Activated CD8-positive, alpha-beta T cell treated with anti-CD3 and anti-CD28 coated beads, Interleukin-2, amount 10 ng/mL, durations not matched to agents 7 days and 5 days (primary cell): ENCODE data around the gene SAPCD1. TPM values are rescaled to one million over a fixed set of nuclear protein-coding genes. Genes with fewer than 3 reads are reported as not detected.
A peak's percentile ranks its signal among the peaks of the same experiment; 100 is the strongest.

Source experiments
- ATAC-seq: fragments of 150-1000 bp; cut with Tn5 transposase; one replicate; pipeline ENCODE4 v1.10.0; 2021; ENCODE audit warnings: moderate library complexity
- CTCF ChIA-PET: fragments of 350-600 bp; sonication (Branson Sonifier 250); formaldehyde crosslinking; loops from one replicate; lab custom pipeline; 2021; ENCODE audit warnings: antibody characterized with exemption; lab: Charles Lee
- POLR2A ChIA-PET: fragments of 350-600 bp; sonication (Branson Sonifier 250); formaldehyde crosslinking; loops from one replicate; lab custom pipeline; 2021; ENCODE audit warnings: antibody characterized with exemption; lab: Charles Lee
- DNase-seq: peaks from one replicate; pipeline ENCODE4 v3.0.0-alpha.2; 2020
- H3K27ac Mint-ChIP-seq: one replicate; pipeline ENCODE4 v1.8.0; 2021; ENCODE audit warnings: mild to moderate bottlenecking, mixed read lengths
- H3K27me3 Mint-ChIP-seq: one replicate; pipeline ENCODE4 v1.8.0; 2021; ENCODE audit warnings: low read depth, mixed read lengths
- H3K36me3 Mint-ChIP-seq: one replicate; pipeline ENCODE4 v1.8.0; 2021; ENCODE audit warnings: low read depth, mixed read lengths
- H3K4me1 Mint-ChIP-seq: one replicate; pipeline ENCODE4 v1.8.0; 2021; ENCODE audit warnings: low read depth, mixed read lengths
- H3K4me3 Mint-ChIP-seq: one replicate; pipeline ENCODE4 v1.8.0; 2021; ENCODE audit warnings: mild to moderate bottlenecking, mixed read lengths
- H3K9me3 Mint-ChIP-seq: one replicate; pipeline ENCODE4 v1.8.0; 2022; ENCODE audit warnings: mixed read lengths; ENCODE audit not compliant: insufficient read depth
- total RNA-seq, 2 experiments: library from RNA; stranded (reverse); gene quantifications; one replicate each; pipeline ENCODE4 v1.2.3, GENCODE V29; 2021

SAPCD1 gene
- total RNA-seq, 2 experiments from 2014 or later, result 14.3 to 15.4 TPM

DNA sequence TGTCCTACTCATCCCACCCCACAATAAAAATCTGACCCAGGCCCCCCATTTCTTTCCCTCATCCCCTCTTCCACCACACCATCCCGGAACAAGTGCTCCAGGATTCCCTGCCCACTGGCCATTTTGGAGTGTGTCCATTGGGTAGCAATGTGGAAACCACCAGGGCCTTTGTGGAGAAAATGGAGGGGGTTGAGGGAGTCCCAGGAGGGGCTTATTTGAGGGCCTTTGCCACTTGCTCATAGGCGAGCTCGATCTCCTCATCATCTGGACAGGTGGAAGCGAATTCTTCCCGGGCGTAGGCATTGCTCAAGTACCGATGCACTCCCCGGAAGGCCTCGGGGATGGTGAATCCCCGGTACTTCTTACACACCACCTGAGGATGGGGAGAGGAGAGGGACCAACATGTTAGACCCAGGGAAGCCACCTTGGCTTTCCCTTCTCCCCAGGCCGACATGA is 31.8 kb upstream of the SAPCD1 start:
- Mint-ChIP-seq H3K4me1 (peaks cover 79% of the 10 kb centered on the region), H3K27me3 (no peaks in the 10 kb centered on the region), H3K36me3 (peaks cover 86% of the 10 kb centered on the region), H3K9me3 (no peaks in the 10 kb centered on the region), H3K4me3 (peak overlapping the region; percentile 95), H3K27ac (peak overlapping the region; percentile 90)
- POLR2A ChIA-PET, result interaction anchor here (1.1 to 7.2 kb wide), 7 partner anchors 9 to 100 kb away, joined by 3 to 83 read pairs (median 5); partner anchors contain the start of genes HSPA1L, LY6G6C, MSH5 and VARS1
- ATAC-seq (no peak), DNase-seq (no peak)
- CTCF ChIA-PET, result interaction anchor here (0.7 to 4.9 kb wide), 13 partner anchors 8 to 102 kb away, joined by 3 to 38 read pairs (median 7); partner anchors contain the start of genes HSPA1B, LSM2, MSH5 and VARS1

DNA sequence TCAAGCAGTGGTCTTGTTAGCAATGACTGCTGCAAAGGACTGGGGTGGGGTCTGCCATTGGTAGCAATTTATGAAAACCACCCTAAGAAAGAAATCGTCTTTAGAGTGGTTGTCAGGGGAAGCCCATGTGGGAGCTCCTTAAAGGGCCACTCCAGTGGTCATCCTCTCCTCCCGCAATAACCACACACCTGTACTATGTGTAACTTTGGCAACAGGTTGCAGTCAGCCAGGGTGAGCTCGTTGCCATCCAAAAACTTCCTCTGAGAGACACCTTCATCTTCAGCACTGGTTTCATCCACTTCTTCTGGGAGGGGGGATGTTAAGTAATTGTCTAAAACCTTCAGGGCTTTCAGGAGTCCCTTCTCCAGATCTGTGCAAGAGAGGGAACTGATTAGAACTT is 30.4 kb upstream of the SAPCD1 start:
- Mint-ChIP-seq H3K27me3 (no peaks in the 10 kb centered on the region), H3K4me1 (peaks cover 72% of the 10 kb centered on the region), H3K9me3 (no peaks in the 10 kb centered on the region), H3K27ac (peak overlapping the region; percentile 49), H3K4me3 (peak overlapping the region; percentile 8), H3K36me3 (peaks cover 78% of the 10 kb centered on the region)
- DNase-seq, result no peak
- POLR2A ChIA-PET, result interaction anchor here (0.6 to 7.2 kb wide), 3 partner anchors 7 to 99 kb away, joined by 4 to 83 read pairs (median 4); partner anchors contain the start of gene MSH5
- ATAC-seq, result no peak
- CTCF ChIA-PET, result interaction anchor here (1.0 to 2.2 kb wide), 3 partner anchors 64 to 98 kb away, joined by 3 to 10 read pairs (median 3); partner anchors contain the start of gene VARS1

DNA sequence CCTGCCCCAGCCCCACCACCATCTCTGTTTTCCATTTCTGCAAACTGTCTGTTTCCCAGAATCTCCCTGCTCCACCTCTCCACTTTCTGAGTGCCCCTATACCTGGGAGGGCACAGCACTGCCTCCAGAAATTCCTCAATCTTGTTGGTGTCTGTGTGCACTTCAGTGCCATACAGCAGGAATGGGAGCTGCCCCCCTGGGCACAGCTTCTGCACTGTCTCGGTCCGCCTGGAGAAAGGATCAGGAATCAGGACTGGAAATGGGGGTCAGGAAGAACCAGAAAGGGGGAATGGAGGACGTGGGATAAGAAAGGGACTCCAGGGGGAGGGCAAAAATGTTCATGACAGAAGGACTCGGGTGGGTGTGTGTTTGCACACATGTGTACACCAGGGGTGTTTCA is 28.7 kb upstream of the SAPCD1 start:
- H3K27ac Mint-ChIP-seq, result peak overlapping the region; percentile 96
- no peaks in the 10 kb centered on the region for H3K9me3 Mint-ChIP-seq
- DNase-seq (no peak), ATAC-seq (no peak)
- peaks cover 74% of the 10 kb centered on the region for H3K4me1 Mint-ChIP-seq
- peak overlapping the region; percentile 92 for H3K4me3 Mint-ChIP-seq
- POLR2A ChIA-PET, result interaction anchor here (5.1 kb wide), 1 partner anchor 94 kb away, joined by 33 read pairs; the partner anchor contains the start of gene HSPA1B
- no peaks in the 10 kb centered on the region for H3K27me3 Mint-ChIP-seq
- H3K36me3 Mint-ChIP-seq, result peaks cover 64% of the 10 kb centered on the region
- CTCF ChIA-PET, result interaction anchor here (2.2 kb wide), 1 partner anchor 97 kb away, joined by 10 read pairs; no protein-coding TSS in a partner anchor

DNA sequence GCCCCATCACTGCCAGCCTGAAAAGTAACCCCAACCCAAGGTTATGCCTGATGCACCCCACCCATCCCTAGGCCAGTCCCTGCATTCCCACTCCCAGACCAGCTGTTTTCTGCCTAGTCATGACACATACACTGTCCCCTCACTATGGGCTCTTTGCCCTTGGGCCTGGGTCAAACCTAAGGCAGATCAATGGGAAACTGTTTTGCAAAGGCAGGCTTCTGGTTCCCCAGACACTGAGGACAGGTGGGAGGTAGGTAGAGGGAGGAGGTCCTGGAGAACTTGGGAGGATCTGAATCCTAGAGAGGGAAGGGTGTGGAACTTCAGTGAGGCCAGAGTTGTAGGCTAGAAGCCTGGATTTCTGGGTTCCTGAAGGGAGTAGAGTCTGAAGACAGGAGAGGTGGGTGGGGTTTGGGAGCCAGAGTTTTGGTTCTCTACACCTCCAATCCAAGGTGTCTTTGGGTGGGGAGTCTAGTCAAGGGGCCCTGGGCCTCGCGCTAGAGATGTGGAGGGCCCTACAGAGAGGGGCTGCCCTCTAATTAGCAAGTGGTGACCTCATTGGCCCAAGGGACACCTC is 28.1 kb upstream of the SAPCD1 start:
- Mint-ChIP-seq H3K36me3 (peaks cover 59% of the 10 kb centered on the region), H3K4me3 (peak overlapping the region; percentile 92), H3K4me1 (peaks cover 74% of the 10 kb centered on the region), H3K9me3 (no peaks in the 10 kb centered on the region), H3K27me3 (no peaks in the 10 kb centered on the region), H3K27ac (peak overlapping the region; percentile 96)
- DNase-seq (no peak), ATAC-seq (no peak)
- POLR2A ChIA-PET, result interaction anchor here (0.7 to 5.1 kb wide), 5 partner anchors 11 to 93 kb away, joined by 3 to 33 read pairs (median 5); partner anchors contain the start of genes GPANK1, HSPA1B, MPIG6B and VARS1
- CTCF ChIA-PET, result interaction anchor here (0.7 to 9.7 kb wide), 4 partner anchors 31 to 56 kb away, joined by 3 to 118 read pairs (median 3); no protein-coding TSS in a partner anchor

DNA sequence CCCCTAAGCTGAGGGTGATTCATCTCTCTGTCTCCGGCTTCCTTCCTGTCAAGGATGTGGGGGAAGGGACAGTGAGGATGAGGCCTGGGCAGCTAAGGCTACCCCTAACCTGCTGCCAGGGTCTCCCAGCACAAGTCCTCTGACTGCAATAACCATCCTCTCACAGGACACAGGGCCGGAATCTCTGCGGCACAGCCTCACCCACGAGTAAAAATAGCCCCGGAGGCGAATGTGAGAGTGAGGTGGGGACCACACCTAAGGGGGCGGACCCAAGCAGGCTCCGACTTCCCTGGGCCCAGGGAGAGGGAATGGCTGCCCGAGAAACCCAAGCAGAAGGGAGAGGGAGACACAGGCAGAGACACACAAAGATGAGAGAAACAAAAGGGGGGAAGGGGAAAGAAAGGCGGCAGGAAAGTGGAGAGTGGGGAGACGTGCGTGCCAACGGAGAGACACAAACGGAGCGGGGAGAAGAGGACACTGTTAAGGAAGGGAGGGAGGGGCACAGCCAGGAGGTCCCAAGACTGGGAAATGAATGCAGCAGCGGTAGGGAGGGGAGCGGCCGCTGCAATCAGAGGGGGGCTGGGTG is 27.5 kb upstream of the SAPCD1 start:
- Mint-ChIP-seq H3K27ac (peak overlapping the region; percentile 96), H3K4me3 (peak overlapping the region; percentile 92), H3K9me3 (no peaks in the 10 kb centered on the region), H3K36me3 (peaks cover 58% of the 10 kb centered on the region), H3K4me1 (peaks cover 75% of the 10 kb centered on the region), H3K27me3 (no peaks in the 10 kb centered on the region)
- ChIA-PET POLR2A (interaction anchor here (0.7 to 5.1 kb wide), 13 partner anchors 11 to 1633 kb away, joined by 3 to 33 read pairs (median 4); partner anchors contain the start of genes ABHD16A, GPANK1, HSPA1B and MPIG6B), CTCF (interaction anchor here (0.7 to 9.7 kb wide), 6 partner anchors 31 to 97 kb away, joined by 3 to 118 read pairs (median 5); partner anchors contain the start of gene HSPA1B)
- DNase-seq, result peak; percentile 79
- ATAC-seq, result peak; percentile 26

DNA sequence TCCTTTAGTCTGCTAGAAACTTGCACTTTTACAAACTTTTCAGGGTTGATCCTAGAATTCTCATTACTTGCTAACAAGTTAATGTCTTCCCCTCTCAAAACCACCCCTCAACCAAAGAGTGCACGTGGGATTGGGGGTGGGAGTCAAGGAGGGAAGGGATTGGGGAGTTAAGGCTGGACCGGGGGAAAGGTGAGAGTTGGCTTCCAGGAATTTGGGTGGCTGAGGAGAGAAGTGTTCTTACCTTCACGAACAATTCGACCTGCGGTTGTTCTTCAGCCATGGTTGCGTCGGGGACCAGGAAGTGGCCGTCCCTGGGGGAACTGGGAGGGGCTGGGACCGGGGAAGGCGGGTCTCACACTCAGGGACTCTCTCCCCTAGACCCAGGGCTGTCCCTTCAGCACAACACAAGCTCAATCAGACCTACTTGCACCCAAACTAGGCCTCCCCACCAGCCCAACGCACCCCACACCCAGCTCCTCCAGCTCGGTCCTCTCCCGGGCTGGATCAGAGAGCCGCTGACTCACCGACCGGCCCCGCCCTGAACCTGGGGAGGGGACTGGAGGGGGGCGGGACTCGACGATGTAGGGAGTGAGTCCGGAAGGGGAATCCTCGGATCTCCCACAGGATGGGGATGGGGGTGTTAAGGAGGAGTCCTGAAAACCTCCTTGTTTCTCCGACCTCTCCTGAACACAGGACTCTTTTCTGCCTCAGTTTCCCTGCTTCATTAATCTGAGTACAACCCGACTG is 26.3 kb upstream of the SAPCD1 start, which contains the start of gene CLIC1:
CLIC1 (minus strand) TSS at position 510 of the 747 bp plus-strand sequence; CDS start at position 280, 230 bp downstream.
- H3K4me1 Mint-ChIP-seq, result peaks cover 71% of the 10 kb centered on the region
- H3K4me3 Mint-ChIP-seq, result peak within 1 kb of the TSS; percentile 92
- H3K27me3 Mint-ChIP-seq, result no peaks in the 10 kb centered on the region
- ChIA-PET CTCF (interaction anchor here (1.1 to 9.7 kb wide), 6 partner anchors 9 to 95 kb away, joined by 4 to 118 read pairs (median 12); partner anchors contain the start of genes HSPA1B and LSM2), POLR2A (interaction anchor here (0.5 to 5.6 kb wide), 26 partner anchors 11 to 1402 kb away, joined by 3 to 37 read pairs (median 4); partner anchors contain the start of genes ABHD16A, C6orf47, HSPA1A and HSPA1B)
- ATAC-seq, result peak; percentile 43
- H3K9me3 Mint-ChIP-seq, result no peaks in the 10 kb centered on the region
- peak within 1 kb of the TSS; percentile 96 for H3K27ac Mint-ChIP-seq
- H3K36me3 Mint-ChIP-seq, result peaks cover 49% of the 10 kb centered on the region
- DNase-seq, result peak; percentile 89

DNA sequence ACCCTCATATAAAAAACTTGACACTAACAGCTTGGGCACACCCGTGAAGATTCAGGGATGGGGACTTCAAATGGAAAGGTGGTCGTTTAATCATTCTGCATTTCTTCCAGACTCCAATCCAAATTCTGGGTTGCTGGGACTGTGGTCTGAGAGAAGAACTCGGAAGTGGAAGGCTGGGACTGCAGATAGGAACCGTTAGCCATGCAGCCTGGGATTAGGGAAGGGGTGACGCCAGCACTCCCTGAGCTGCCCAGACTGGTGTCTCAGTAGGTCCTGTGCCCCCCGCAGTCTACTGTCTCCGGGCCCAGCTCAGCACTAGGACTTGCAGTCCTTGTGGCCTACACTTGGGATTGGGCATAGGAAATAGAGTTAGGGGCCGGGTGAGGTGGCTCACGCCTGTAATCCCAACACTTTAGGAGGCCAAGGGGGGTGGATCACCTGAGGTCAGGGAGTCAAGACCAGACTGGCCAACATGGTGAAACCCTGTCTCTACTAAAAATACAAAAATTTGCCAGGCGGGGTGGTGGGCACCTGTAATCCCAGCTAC is 25.6 kb upstream of the SAPCD1 start:
- Mint-ChIP-seq H3K27ac (peak overlapping the region; percentile 96), H3K4me1 (peaks cover 74% of the 10 kb centered on the region), H3K36me3 (peaks cover 48% of the 10 kb centered on the region), H3K27me3 (no peaks in the 10 kb centered on the region), H3K9me3 (no peaks in the 10 kb centered on the region), H3K4me3 (peak overlapping the region; percentile 92)
- CTCF ChIA-PET, result interaction anchor here (1.0 to 9.7 kb wide), 12 partner anchors 9 to 97 kb away, joined by 3 to 118 read pairs (median 6); partner anchors contain the start of genes HSPA1A, HSPA1B, HSPA1L and LSM2
- DNase-seq, result peak; percentile 29
- POLR2A ChIA-PET, result interaction anchor here (0.5 to 5.6 kb wide), 27 partner anchors 8 to 1402 kb away, joined by 3 to 83 read pairs (median 6); partner anchors contain the start of genes ABHD16A, BAG6, C6orf47 and CSNK2B
- no peak for ATAC-seq

DNA sequence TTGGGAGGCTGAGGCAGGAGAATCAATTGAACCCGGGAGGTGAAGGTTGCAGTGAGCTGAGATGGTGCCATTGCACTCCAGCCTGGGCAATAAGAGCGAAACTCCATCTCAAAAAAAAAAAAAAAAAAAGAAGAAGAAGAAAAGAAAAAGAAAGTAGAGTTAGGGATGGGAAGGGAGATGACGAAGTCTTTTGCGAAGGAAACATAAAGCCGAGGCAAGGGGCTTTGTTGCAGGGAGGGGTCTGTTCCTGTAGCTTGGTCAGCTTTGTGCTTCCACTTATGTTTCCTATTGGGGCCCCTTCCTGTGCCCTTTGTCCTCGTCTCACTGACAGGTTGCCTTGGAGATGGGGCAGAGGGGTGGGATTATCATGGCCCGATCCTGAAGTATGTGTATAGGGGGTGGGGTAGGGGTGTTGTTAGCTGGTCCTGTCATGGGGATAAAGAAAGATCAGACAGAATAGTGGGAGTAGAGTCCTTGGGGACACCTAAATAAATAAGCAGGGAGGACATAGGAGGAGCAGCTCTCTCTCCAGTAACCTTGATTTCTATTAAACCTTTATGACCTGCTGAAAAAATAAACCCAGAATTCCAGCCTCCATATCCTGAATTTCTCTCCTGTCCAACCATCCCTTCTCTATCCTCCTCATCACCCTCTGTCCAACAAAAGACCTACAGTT is 25.0 kb upstream of the SAPCD1 start:
- ChIA-PET POLR2A (interaction anchor here (0.6 to 5.6 kb wide), 31 partner anchors 9 to 196 kb away, joined by 3 to 83 read pairs (median 7); partner anchors contain the start of genes ABHD16A, BAG6, C6orf47 and CSNK2B), CTCF (interaction anchor here (0.6 to 9.7 kb wide), 23 partner anchors 7 to 157 kb away, joined by 3 to 118 read pairs (median 6); partner anchors contain the start of genes ABHD16A, C6orf47, DDAH2 and HSPA1A)
- Mint-ChIP-seq H3K9me3 (no peaks in the 10 kb centered on the region), H3K27ac (peak overlapping the region; percentile 96), H3K27me3 (no peaks in the 10 kb centered on the region), H3K4me3 (peak overlapping the region; percentile 92), H3K4me1 (peaks cover 69% of the 10 kb centered on the region), H3K36me3 (peaks cover 44% of the 10 kb centered on the region)
- ATAC-seq (no peak), DNase-seq (peak; percentile 45)

DNA sequence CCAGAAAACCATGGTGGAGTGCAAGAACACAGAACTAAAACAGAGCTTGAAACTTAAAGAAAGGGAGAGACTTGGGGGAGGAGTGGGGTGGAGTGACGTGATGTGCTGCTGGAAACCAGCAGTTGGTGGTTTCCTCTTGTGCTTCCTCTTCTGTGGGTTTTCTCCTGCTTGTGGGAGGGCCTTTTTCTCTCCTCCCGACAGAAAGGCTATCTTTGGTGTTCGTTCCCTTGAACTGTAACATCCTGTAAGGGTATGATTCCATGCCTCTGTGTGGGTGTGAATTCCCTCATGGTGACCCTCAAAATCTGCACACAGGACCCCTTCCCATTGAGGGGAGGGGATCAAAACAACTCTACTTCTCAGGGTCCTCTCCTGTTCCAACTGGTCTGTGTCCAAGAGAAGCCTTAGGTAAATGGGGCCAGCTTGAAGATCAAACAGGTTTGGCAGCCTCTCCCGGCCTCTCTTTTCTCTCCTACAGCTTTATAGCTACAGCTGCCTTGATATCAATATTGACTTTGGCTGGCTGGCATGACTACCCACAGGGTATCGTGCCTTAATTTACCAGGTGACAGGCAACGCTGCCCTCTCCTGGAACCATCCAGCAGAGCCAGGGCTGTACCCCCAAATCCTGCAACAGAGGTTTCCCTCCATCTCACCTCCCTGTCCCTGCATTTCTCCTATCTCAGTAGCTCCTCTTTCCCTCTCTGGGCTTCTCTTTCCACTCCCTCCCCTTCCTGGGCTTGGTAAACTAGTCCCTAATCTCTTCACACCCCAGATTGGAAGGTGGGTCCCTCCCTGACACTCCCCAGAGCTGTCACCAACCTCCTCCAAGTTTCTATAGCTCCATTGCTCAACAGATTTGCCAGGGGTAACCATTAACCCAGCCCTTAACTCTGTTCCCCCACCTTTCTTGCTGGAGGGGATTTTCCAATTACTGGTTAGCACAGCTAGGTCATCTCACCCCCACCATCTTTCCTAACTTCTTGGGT is 24.2 kb upstream of the SAPCD1 start:
- Mint-ChIP-seq H3K27me3 (no peaks in the 10 kb centered on the region), H3K27ac (peak overlapping the region; percentile 96), H3K4me1 (peaks cover 64% of the 10 kb centered on the region), H3K4me3 (peak overlapping the region; percentile 92), H3K9me3 (no peaks in the 10 kb centered on the region), H3K36me3 (peaks cover 50% of the 10 kb centered on the region)
- peak; percentile 15 for ATAC-seq
- DNase-seq, result peak; percentile 88
- ChIA-PET POLR2A (interaction anchor here (0.6 to 5.6 kb wide), 31 partner anchors 10 to 241 kb away, joined by 3 to 83 read pairs (median 7); partner anchors contain the start of genes ABHD16A, BAG6, C6orf47 and CSNK2B), CTCF (interaction anchor here (0.6 to 9.7 kb wide), 30 partner anchors 8 to 192 kb away, joined by 3 to 118 read pairs (median 5); partner anchors contain the start of genes ABHD16A, ATP6V1G2, C6orf47 and DDAH2)
